Measurements from ENCODE around the gene GOLGA6D. TPM values are rescaled to one million over a fixed set of nuclear protein-coding genes. Genes with fewer than 3 reads are reported as not detected.
"Not testable (repeated sequence)": the region's sequence is repeated elsewhere in the genome, so short reads cannot be mapped to it uniquely, and the experiment has no call there.

The GOLGA6D gene
- total RNA-seq, 1 experiment from 2014 or later, result 0.35 TPM

- Histone ChIP-seq H3K9ac (ENCODE audit: extremely low read depth, insufficient read length, low read length) (no peak overlapping the region), H2BK15ac (ENCODE audit: low read depth, low read length) (no peak overlapping the region), H2BK120ac (ENCODE audit: low read depth, low read length, poor library complexity, severe bottlenecking) (no peak overlapping the region), H3K27ac (ENCODE audit: insufficient read length, low read depth, low read length) (no peak overlapping the region), H3K14ac (ENCODE audit: insufficient read depth, low read length) (no peak overlapping the region), H4K5ac (ENCODE audit: insufficient read length, low read depth, low read length) (no peak overlapping the region), H3K18ac (ENCODE audit: insufficient read length, low read depth, low read length) (no peak overlapping the region), H3T11ph (ENCODE audit: low read length) (no peak overlapping the region), H3K4ac (ENCODE audit: low read depth, low read length) (no peak overlapping the region), H3K79me1 (ENCODE audit: insufficient read depth, low read depth, low read length, poor library complexity, severe bottlenecking) (no peaks in the 10 kb centered on the region), H3K9me3 (ENCODE audit: control insufficient read depth, low read depth, low read length) (no peaks in the 10 kb centered on the region), H3K56ac (ENCODE audit: insufficient read length, low read depth, low read length) (no peak overlapping the region), H3K27me3 (ENCODE audit: insufficient read depth, low read length) (no peaks in the 10 kb centered on the region), H2AFZ (ENCODE audit: low read length) (no peak overlapping the region), H4K20me1 (ENCODE audit: control insufficient read depth, insufficient read depth, insufficient read length) (no peaks in the 10 kb centered on the region), H2AK5ac (ENCODE audit: insufficient read length, low read length) (no peak overlapping the region), H3K79me2 (ENCODE audit: insufficient read depth, low read length) (no peaks in the 10 kb centered on the region), H3K4me2 (ENCODE audit: insufficient read depth, insufficient read length, low read length) (no peak overlapping the region), H3K4me1 (ENCODE audit: insufficient read depth, low read length) (no peaks in the 10 kb centered on the region), H2BK20ac (ENCODE audit: low read depth, low read length, poor library complexity, severe bottlenecking) (no peak overlapping the region), H4K91ac (ENCODE audit: insufficient read length, low read depth, low read length) (no peak overlapping the region), H2BK5ac (ENCODE audit: insufficient read length, low read length) (no peak overlapping the region), H3K23me2 (ENCODE audit: insufficient read length, low read depth, low read length, poor library complexity, severe bottlenecking) (no peaks in the 10 kb centered on the region), H4K8ac (replicated peaks; ENCODE audit: insufficient read length, low read depth, low read length) (no peak overlapping the region), H3K23ac (ENCODE audit: insufficient read length, low read depth, low read length) (no peak overlapping the region), H2BK12ac (ENCODE audit: insufficient read length, low read depth, low read length) (no peak overlapping the region)
- H3K4me3 Mint-ChIP-seq, result no peak overlapping the region
- TF ChIP-seq CTCF (conservative IDR thresholded peaks at IDR 0.05), result no peak
- no peaks in the 10 kb centered on the region for H3K9me3 Mint-ChIP-seq
- H3K36me3 Mint-ChIP-seq (ENCODE audit: insufficient read depth in 1 of 3, low read depth in 3 of 3), result no peaks in the 10 kb centered on the region
- H3K27ac Mint-ChIP-seq, result no peak overlapping the region
- no CpG with 5 or more reads among the region's 9 CpGs for WGBS (ENCODE audit: extremely low coverage, insufficient read length, low lambda C conversion rate)
- H3K4me1 Mint-ChIP-seq, result peaks cover 4% of the 10 kb centered on the region in 2 experiments; a peak in 2 of 4 replicates
- DNase-seq, result no peak
- H3K27me3 Mint-ChIP-seq (ENCODE audit: low read depth), result peaks cover 8% of the 10 kb centered on the region
Observed at GRCh38 chr15:75302318-75302717, 19.7 kb downstream of the GOLGA6D start.

GRCh38 chr15:75302753-75303152, 20.1 kb downstream of the GOLGA6D start:
- DNase-seq, result not testable (repeated sequence)
- no CpG with 5 or more reads among the region's 4 CpGs for WGBS (ENCODE audit: extremely low coverage, insufficient read length, low lambda C conversion rate)

More at GRCh38 chr15:75302753-75303152, 20.1 kb downstream of the GOLGA6D start:
- H3K4me3 Mint-ChIP-seq; H2BK15ac ChIP-seq (ENCODE audit: low read depth, low read length); H3K23me2 ChIP-seq (ENCODE audit: insufficient read length, low read depth, low read length, poor library complexity, severe bottlenecking); H3K27me3 ChIP-seq (ENCODE audit: insufficient read depth, low read length); H3K27ac ChIP-seq (ENCODE audit: insufficient read length, low read depth, low read length); H3K14ac ChIP-seq (ENCODE audit: insufficient read depth, low read length); H3K9me3 ChIP-seq (ENCODE audit: control insufficient read depth, low read depth, low read length); H2BK120ac ChIP-seq (ENCODE audit: low read depth, low read length, poor library complexity, severe bottlenecking); H2BK20ac ChIP-seq (ENCODE audit: low read depth, low read length, poor library complexity, severe bottlenecking); H4K20me1 ChIP-seq (ENCODE audit: control insufficient read depth, insufficient read depth, insufficient read length); H3K9me3 Mint-ChIP-seq; H4K8ac ChIP-seq (replicated peaks; ENCODE audit: insufficient read length, low read depth, low read length); H4K5ac ChIP-seq (ENCODE audit: insufficient read length, low read depth, low read length); H3T11ph ChIP-seq (ENCODE audit: low read length); H3K36me3 Mint-ChIP-seq (ENCODE audit: insufficient read depth in 1 of 3, low read depth in 3 of 3); H2BK12ac ChIP-seq (ENCODE audit: insufficient read length, low read depth, low read length); H3K79me2 ChIP-seq (ENCODE audit: insufficient read depth, low read length); H3K18ac ChIP-seq (ENCODE audit: insufficient read length, low read depth, low read length); H3K56ac ChIP-seq (ENCODE audit: insufficient read length, low read depth, low read length); H3K23ac ChIP-seq (ENCODE audit: insufficient read length, low read depth, low read length); H3K4me2 ChIP-seq (ENCODE audit: insufficient read depth, insufficient read length, low read length); H3K4me1 Mint-ChIP-seq; H2AK5ac ChIP-seq (ENCODE audit: insufficient read length, low read length); H3K4me1 ChIP-seq (ENCODE audit: insufficient read depth, low read length); H4K91ac ChIP-seq (ENCODE audit: insufficient read length, low read depth, low read length); H2BK5ac ChIP-seq (ENCODE audit: insufficient read length, low read length); H3K9ac ChIP-seq (ENCODE audit: extremely low read depth, insufficient read length, low read length); H3K27me3 Mint-ChIP-seq (ENCODE audit: low read depth); H3K4ac ChIP-seq (ENCODE audit: low read depth, low read length); H2AFZ ChIP-seq (ENCODE audit: low read length); H3K79me1 ChIP-seq (ENCODE audit: insufficient read depth, low read depth, low read length, poor library complexity, severe bottlenecking): not testable (repeated sequence)
- H3K27ac Mint-ChIP-seq, result peak overlapping the region in 1 of 3 experiments; percentile 44; a peak in 1 of 7 replicates

All from H9 (cell line).